SH-SY5Y (cell line): Measurements from ENCODE around the gene KCNF1.

Experiments used
- GATA2 ChIP-seq: IDR thresholded peaks from 2 replicates; pipeline ENCODE4 v1.6.1; 2011; ENCODE audit warnings: mild to moderate bottlenecking, low read depth, low read length
- GATA3 ChIP-seq: IDR thresholded peaks from 2 replicates; pipeline ENCODE4 v1.6.1; 2011; ENCODE audit warnings: low read depth, mild to moderate bottlenecking, low read length, moderate library complexity

- TF ChIP-seq GATA2: no peak
- TF ChIP-seq GATA3: no peak
Measured at GRCh38 chr2:10922307-10923007, 10.7 kb downstream of the KCNF1 start.
